GM21576 (cell line): ENCODE data around the gene BMPR1B.

Source experiments
- ATAC-seq: cut with Tn5 transposase; IDR thresholded peaks from one replicate; pipeline ENCODE4 v1.9.1; 2021; ENCODE audit warnings: mild to moderate bottlenecking, moderate library complexity; ENCODE audit not compliant: unreplicated experiment

Gene BMPR1B

GRCh38 chr4:95178938-95179337 lies 421.2 kb downstream of the BMPR1B start:
- ATAC-seq: no peak

- ATAC-seq: no peak
Observed at GRCh38 chr4:95180531-95181242, 422.9 kb downstream of the BMPR1B start.

GRCh38 chr4:95181243-95181995 lies 423.7 kb downstream of the BMPR1B start:
- no peak for ATAC-seq

GRCh38 chr4:95181996-95182306 lies 424.2 kb downstream of the BMPR1B start:
- ATAC-seq: no peak

GRCh38 chr4:95183656-95184408 lies 426.1 kb downstream of the BMPR1B start:
- no peak for ATAC-seq

- ATAC-seq: no peak
Observed at GRCh38 chr4:95186666-95187065, 428.9 kb downstream of the BMPR1B start.

- no peak for ATAC-seq
Observed at GRCh38 chr4:95188701-95189370, 431.1 kb downstream of the BMPR1B start.

GRCh38 chr4:95190751-95191436 lies 433.1 kb downstream of the BMPR1B start:
- ATAC-seq: no peak

- ATAC-seq: no peak
Observed at GRCh38 chr4:95191537-95191936, 433.8 kb downstream of the BMPR1B start.

- ATAC-seq: no peak
Observed at GRCh38 chr4:95193391-95194224, 435.9 kb downstream of the BMPR1B start.

- no peak for ATAC-seq
Observed at GRCh38 chr4:95197353-95197752, 439.6 kb downstream of the BMPR1B start.

GRCh38 chr4:95198961-95199360 lies 441.2 kb downstream of the BMPR1B start:
- no peak for ATAC-seq

GRCh38 chr4:95204267-95204844 lies 446.6 kb downstream of the BMPR1B start:
- no peak for ATAC-seq

GRCh38 chr4:95204873-95205272 lies 447.1 kb downstream of the BMPR1B start:
- ATAC-seq: no peak
